ENCODE measurements around the gene RIPK4. TPM values are rescaled to one million over a fixed set of nuclear protein-coding genes. Genes with fewer than 3 reads are reported as not detected.

Gene RIPK4
- under 1 TPM in 1 of 3 donors, not detected in 2; 0.09 TPM for total RNA-seq
- total RNA-seq (2013), result not detected

- peaks cover 10% of the 10 kb centered on the region for H3K36me3 Mint-ChIP-seq
- peak within 1 kb of the TSS; percentile 86 for H3K4me3 Mint-ChIP-seq
- intact Hi-C loops (cut with micrococcal nuclease), result no loop called here
- TF ChIP-seq CTCF (IDR thresholded peaks at IDR 0.05), result no peak
- H3K9me3 Mint-ChIP-seq, result no peaks in the 10 kb centered on the region
- ATAC-seq, result peak; percentile 34 to 57 (median 49)
- Histone ChIP-seq H3K9me3 (ENCODE audit: control insufficient read depth, insufficient read depth, low read length) (no peaks in the 10 kb centered on the region), H3K4me1 (ENCODE audit: control insufficient read depth, insufficient read depth, low read length) (peaks cover 21% of the 10 kb centered on the region), H3K27me3 (ENCODE audit: control insufficient read depth, insufficient read depth, low read length) (peaks cover 42% of the 10 kb centered on the region), H3K4me3 (ENCODE audit: low read length) (no peak within 1 kb of the TSS), H3K27ac (ENCODE audit: low read length) (no peak within 1 kb of the TSS), H3K36me3 (ENCODE audit: control insufficient read depth, insufficient read depth, low read length) (no peaks in the 10 kb centered on the region)
- 7% methylated on average over 53 of the region's 53 CpGs for WGBS (ENCODE audit: insufficient coverage)
- peak in 1 of 2 donors; percentile 77 for DNase-seq
- peaks cover 22 to 33% of the 10 kb centered on the region in 2 donors for H3K4me1 Mint-ChIP-seq
- H3K27me3 Mint-ChIP-seq (ENCODE audit: low read depth in 2 of 2), result peaks cover 74 to 85% of the 10 kb centered on the region in 2 donors
- H3K27ac Mint-ChIP-seq, result no peak within 1 kb of the TSS
Observed at GRCh38 chr21:41766883-41767605, at the start of gene RIPK4. TSS of gene RIPK4 (minus strand) at chr21:41767052. CDS start at chr21:41767041, 11 bp downstream.

- peaks cover 2% of the 10 kb centered on the region for H3K36me3 Mint-ChIP-seq
Observed at GRCh38 chr21:41815652-41816582, 49.1 kb upstream of the RIPK4 start.

GRCh38 chr21:41813226-41813625, 46.4 kb upstream of the RIPK4 start:
- no peak for TF ChIP-seq CTCF (IDR thresholded peaks at IDR 0.05)
- DNase-seq (no peak), ATAC-seq (no peak)
- Mint-ChIP-seq H3K27me3 (ENCODE audit: low read depth in 2 of 2) (no peaks in the 10 kb centered on the region), H3K9me3 (no peaks in the 10 kb centered on the region), H3K36me3 (peaks cover 6% of the 10 kb centered on the region), H3K4me1 (no peaks in the 10 kb centered on the region), H3K4me3 (no peak overlapping the region), H3K27ac (no peak overlapping the region)
- no peak overlapping the region for H3K27ac ChIP-seq (ENCODE audit: low read length)
- WGBS (ENCODE audit: insufficient coverage), result 93% methylated on average over 11 of the region's 11 CpGs
- H3K27me3 ChIP-seq (ENCODE audit: control insufficient read depth, insufficient read depth, low read length), result no peaks in the 10 kb centered on the region
- intact Hi-C loops (cut with micrococcal nuclease), result no loop called here
- no peaks in the 10 kb centered on the region for H3K4me1 ChIP-seq (ENCODE audit: control insufficient read depth, insufficient read depth, low read length)
- H3K9me3 ChIP-seq (ENCODE audit: control insufficient read depth, insufficient read depth, low read length), result no peaks in the 10 kb centered on the region
- H3K36me3 ChIP-seq (ENCODE audit: control insufficient read depth, insufficient read depth, low read length), result peaks cover 40% of the 10 kb centered on the region
- no peak overlapping the region for H3K4me3 ChIP-seq (ENCODE audit: low read length)

More at GRCh38 chr21:41815652-41816582, 49.1 kb upstream of the RIPK4 start:
- intact Hi-C loops (cut with micrococcal nuclease), result loop anchor here (1.0 to 5.0 kb wide), 2 partner anchors 301 to 534 kb away; no protein-coding TSS in a partner anchor
- no peak for DNase-seq
- Histone ChIP-seq H3K4me1 (ENCODE audit: control insufficient read depth, insufficient read depth, low read length) (no peaks in the 10 kb centered on the region), H3K36me3 (ENCODE audit: control insufficient read depth, insufficient read depth, low read length) (peaks cover 27% of the 10 kb centered on the region), H3K27me3 (ENCODE audit: control insufficient read depth, insufficient read depth, low read length) (no peaks in the 10 kb centered on the region), H3K4me3 (ENCODE audit: low read length) (no peak overlapping the region), H3K27ac (ENCODE audit: low read length) (no peak overlapping the region), H3K9me3 (ENCODE audit: control insufficient read depth, insufficient read depth, low read length) (no peaks in the 10 kb centered on the region)
- Mint-ChIP-seq H3K4me3 (no peak overlapping the region), H3K9me3 (no peaks in the 10 kb centered on the region), H3K27ac (no peak overlapping the region), H3K4me1 (no peaks in the 10 kb centered on the region), H3K27me3 (ENCODE audit: low read depth in 2 of 2) (no peaks in the 10 kb centered on the region)
- no peak for TF ChIP-seq CTCF (IDR thresholded peaks at IDR 0.05)
- WGBS (ENCODE audit: insufficient coverage), result 94% methylated on average over 46 of the region's 50 CpGs
- no peak for ATAC-seq

Measured in natural killer cell (primary cell).